WTC11 (cell line): ENCODE measurements around the gene XRCC5. TPM values are rescaled to one million over a fixed set of nuclear protein-coding genes. Genes with fewer than 3 reads are reported as not detected.

ENCODE experiments used
- ATAC-seq: fragments of 200-7000 bp; cut with Tn5 transposase; 2 replicates; pipeline ENCODE4 v1.10.0; 2021; ENCODE audit warnings: mild to moderate bottlenecking, moderate library complexity
- CTCF ChIA-PET: fragments of 300-600 bp; sonication (Branson Sonifier 250); formaldehyde crosslinking; loops from one replicate; lab custom pipeline; 2021; ENCODE audit warnings: antibody characterized with exemption; lab: Charles Lee
- POLR2A ChIA-PET: fragments of 350-600 bp; sonication (Branson Sonifier 250); formaldehyde crosslinking; loops from one replicate; lab custom pipeline; 2021; ENCODE audit warnings: antibody characterized with exemption; lab: Charles Lee
- DNase-seq: peaks from one replicate; pipeline ENCODE4 v3.0.0; 2021; ENCODE audit warnings: low spot score
- H3K27ac Mint-ChIP-seq: 2 replicates; pipeline ENCODE4 v1.8.0; 2021; ENCODE audit warnings: mixed read lengths
- H3K27me3 Mint-ChIP-seq: 2 replicates; pipeline ENCODE4 v1.8.0; 2021; ENCODE audit warnings: low read depth, mild to moderate bottlenecking, moderate library complexity, mixed read lengths
- H3K36me3 Mint-ChIP-seq: 2 replicates; pipeline ENCODE4 v1.8.0; 2021; ENCODE audit warnings: mixed read lengths
- H3K4me1 Mint-ChIP-seq: 2 replicates; pipeline ENCODE4 v1.8.0; 2022; ENCODE audit warnings: mixed read lengths
- H3K4me3 Mint-ChIP-seq: 2 replicates; pipeline ENCODE4 v1.8.0; 2021; ENCODE audit warnings: mild to moderate bottlenecking, moderate library complexity, mixed read lengths
- H3K9me3 Mint-ChIP-seq: 2 replicates; pipeline ENCODE4 v1.8.0; 2021; ENCODE audit warnings: mixed read lengths
- ARID4B ChIP-seq: sonication (generic); formaldehyde crosslinking; IDR thresholded peaks from 2 replicates; pipeline ENCODE4 v1.8.0; 2023; ENCODE audit warnings: missing genetic modification reagents, mild to moderate bottlenecking, borderline replicate concordance
- ATF6 ChIP-seq: sonication (generic); formaldehyde crosslinking; IDR thresholded peaks from 2 replicates; pipeline ENCODE4 v1.8.1; 2023; ENCODE audit warnings: mild to moderate bottlenecking, missing genetic modification reagents
- CBFB ChIP-seq: sonication (generic); formaldehyde crosslinking; IDR thresholded peaks from 2 replicates; pipeline ENCODE4 v1.8.1; 2022; ENCODE audit warnings: mild to moderate bottlenecking, low read depth, missing genetic modification reagents
- CREB1 ChIP-seq: sonication (generic); formaldehyde crosslinking; IDR thresholded peaks from 2 replicates; pipeline ENCODE4 v1.8.0; 2023; ENCODE audit warnings: mild to moderate bottlenecking, missing genetic modification reagents
- CTCF ChIP-seq: fragments of 200-600 bp; IDR thresholded peaks from 2 replicates; pipeline ENCODE4 v1.8.0; 2022; ENCODE audit warnings: antibody characterized with exemption
- FOXK1 ChIP-seq: sonication (generic); formaldehyde crosslinking; IDR thresholded peaks from 2 replicates; pipeline ENCODE4 v1.8.0; 2022; ENCODE audit warnings: mild to moderate bottlenecking, moderate library complexity, missing genetic modification reagents
- GRHL2 ChIP-seq: fragments of 250-450 bp; sonication (Bioruptor Pico); IDR thresholded peaks from 2 replicates; pipeline ENCODE4 v1.8.0; 2022; ENCODE audit warnings: mild to moderate bottlenecking, moderate library complexity; ENCODE audit not compliant: insufficient replicate concordance, severe bottlenecking
- JUN ChIP-seq: sonication (generic); formaldehyde crosslinking; IDR thresholded peaks from 2 replicates; pipeline ENCODE4 v1.8.0; 2023; ENCODE audit warnings: mild to moderate bottlenecking, missing genetic modification reagents
- NFE2L1 ChIP-seq: sonication (generic); formaldehyde crosslinking; IDR thresholded peaks from 2 replicates; pipeline ENCODE4 v1.8.1; 2023; ENCODE audit warnings: missing genetic modification reagents
- NR3C1 ChIP-seq: sonication (generic); formaldehyde crosslinking; conservative IDR thresholded peaks from 2 replicates; pipeline ENCODE4 v1.8.1; 2023; ENCODE audit warnings: low read depth, mild to moderate bottlenecking, missing genetic modification reagents
- OVOL2 ChIP-seq: fragments of 250-450 bp; sonication (Bioruptor Pico); IDR thresholded peaks from 2 replicates; pipeline ENCODE4 v1.9.0; 2021; ENCODE audit warnings: mild to moderate bottlenecking, borderline replicate concordance
- RELA ChIP-seq: sonication (generic); formaldehyde crosslinking; IDR thresholded peaks from 2 replicates; pipeline ENCODE4 v1.8.1; 2022; ENCODE audit warnings: missing genetic modification reagents, mild to moderate bottlenecking, borderline replicate concordance
- SMAD4 ChIP-seq: sonication (generic); formaldehyde crosslinking; IDR thresholded peaks from 2 replicates; pipeline ENCODE4 v1.8.0; 2022; ENCODE audit warnings: mild to moderate bottlenecking, missing genetic modification reagents
- TCF7 ChIP-seq: sonication (generic); formaldehyde crosslinking; IDR thresholded peaks from 2 replicates; pipeline ENCODE4 v1.8.0; 2022; ENCODE audit warnings: mild to moderate bottlenecking, low read depth, missing genetic modification reagents, moderate library complexity
- TEAD4 ChIP-seq: sonication (generic); formaldehyde crosslinking; IDR thresholded peaks from 2 replicates; pipeline ENCODE4 v1.8.0; 2022; ENCODE audit warnings: mild to moderate bottlenecking, missing genetic modification reagents
- ZNF232 ChIP-seq: sonication (generic); formaldehyde crosslinking; IDR thresholded peaks from 2 replicates; pipeline ENCODE4 v1.8.0; 2022; ENCODE audit warnings: mild to moderate bottlenecking, missing genetic modification reagents
- ZNF317 ChIP-seq: sonication (generic); formaldehyde crosslinking; IDR thresholded peaks from 2 replicates; pipeline ENCODE4 v1.8.1; 2023; ENCODE audit warnings: low read depth, mild to moderate bottlenecking, moderate library complexity, missing genetic modification reagents, borderline replicate concordance
- ZNF423 ChIP-seq: fragments of 250-450 bp; sonication (Bioruptor Pico); IDR thresholded peaks from 2 replicates; pipeline ENCODE4 v2.1.2; 2022; ENCODE audit warnings: mild to moderate bottlenecking, moderate library complexity
- ZNF512 ChIP-seq: sonication (generic); formaldehyde crosslinking; IDR thresholded peaks from 2 replicates; pipeline ENCODE4 v1.8.1; 2022; ENCODE audit warnings: missing genetic modification reagents, borderline replicate concordance
- ZNF671 ChIP-seq: fragments of 250-450 bp; sonication (Bioruptor Pico); IDR thresholded peaks from 2 replicates; pipeline ENCODE4 v1.8.0; 2021; ENCODE audit warnings: mild to moderate bottlenecking
- total RNA-seq: library from RNA; stranded (reverse); gene quantifications from 3 replicates; pipeline ENCODE4 v1.2.3, GENCODE V29; 2021

XRCC5 gene
- total RNA-seq, 1 experiment from 2014 or later: 522 TPM

GRCh38 chr2:216245391-216245975, 136.3 kb downstream of the XRCC5 start (continued):
- TF ChIP-seq TEAD4 (CRISPR knock-in tag): no peak

- DNase-seq (no peak), ATAC-seq (no peak)
- Mint-ChIP-seq H3K36me3 (no peaks in the 10 kb centered on the region), H3K4me1 (peaks cover 12% of the 10 kb centered on the region), H3K27ac (no peak overlapping the region), H3K9me3 (peaks cover 6% of the 10 kb centered on the region), H3K4me3 (no peak overlapping the region), H3K27me3 (no peaks in the 10 kb centered on the region; the same call in 1 of the 2 replicates)
- ChIA-PET CTCF (interaction anchor here (1.6 kb wide), 1 partner anchor 37 kb away, joined by 3 read pairs; no protein-coding TSS in a partner anchor), POLR2A (no interaction called here)
- TF ChIP-seq JUN (CRISPR knock-in tag): no peak
- TF ChIP-seq ZNF317: no peak
- TF ChIP-seq CREB1 (CRISPR knock-in tag): no peak
- TF ChIP-seq CBFB: no peak
- no peak for TF ChIP-seq TCF7 (CRISPR knock-in tag)
- TF ChIP-seq ZNF232 (CRISPR knock-in tag): no peak
- no peak for TF ChIP-seq NFE2L1 (CRISPR knock-in tag)
- TF ChIP-seq ZNF512: no peak
- no peak for TF ChIP-seq GRHL2 (CRISPR knock-in tag)
- no peak for TF ChIP-seq RELA (CRISPR knock-in tag)
- TF ChIP-seq NR3C1 (CRISPR knock-in tag): no peak
- no peak for TF ChIP-seq ZNF671 (CRISPR knock-in tag)
- no peak for TF ChIP-seq SMAD4
- no peak for TF ChIP-seq FOXK1
- no peak for TF ChIP-seq OVOL2 (CRISPR knock-in tag)
- no peak for TF ChIP-seq CTCF
- no peak for TF ChIP-seq TEAD4 (CRISPR knock-in tag)
- no peak for TF ChIP-seq ZNF423
- no peak for TF ChIP-seq ATF6 (CRISPR knock-in tag)
- TF ChIP-seq ARID4B: no peak
Observed at GRCh38 chr2:216246766-216247165, 137.6 kb downstream of the XRCC5 start.

Other genes with a start within 250 kb of the XRCC5 start
- gene MREG, start 95.8 kb upstream of the XRCC5 start, total RNA-seq: 22.4 to 23.8 TPM (median 23.0 TPM) in 3 replicates
- gene PECR, start 27.5 kb upstream of the XRCC5 start, total RNA-seq: 13.9 to 21.3 TPM (median 19.6 TPM) in 3 replicates
- 1.8 to 3.5 TPM (median 3.3 TPM) in 3 replicates for gene TMEM169, start 27.4 kb upstream of the XRCC5 start, total RNA-seq